CD4-positive, alpha-beta T cell treated with Interferon alpha-2 for 1 hour (primary cell): ENCODE data around the gene LSM7.

Experiments
- DNase-seq, 2 donors: peaks; one replicate each; pipeline ENCODE4 v3.0.0-alpha.2; 2020 to 2022

The LSM7 gene

GRCh38 chr19:2321565-2322283, 6.7 kb downstream of the LSM7 start:
- DNase-seq, result no peak

DNA sequence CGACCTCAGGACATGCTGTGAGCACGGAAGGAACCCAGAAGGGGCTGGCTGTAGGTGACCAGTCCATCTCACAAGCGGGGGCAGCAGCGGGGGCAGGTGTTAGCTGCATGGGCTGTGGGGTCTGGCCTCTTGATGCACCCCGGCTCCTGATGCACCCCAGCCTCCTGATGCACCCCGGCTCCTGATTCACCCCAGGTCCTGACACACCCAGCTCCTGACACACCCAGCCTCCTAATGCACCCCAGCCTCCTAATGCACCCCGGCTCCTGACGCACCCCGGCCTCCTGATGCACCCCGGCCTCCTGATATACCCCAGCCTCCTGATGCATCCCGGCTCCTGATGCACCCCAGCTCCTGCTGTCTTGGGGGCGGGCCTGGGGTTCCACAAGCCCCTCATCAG, 7.4 kb downstream of the LSM7 start:
- no peak for DNase-seq

DNA sequence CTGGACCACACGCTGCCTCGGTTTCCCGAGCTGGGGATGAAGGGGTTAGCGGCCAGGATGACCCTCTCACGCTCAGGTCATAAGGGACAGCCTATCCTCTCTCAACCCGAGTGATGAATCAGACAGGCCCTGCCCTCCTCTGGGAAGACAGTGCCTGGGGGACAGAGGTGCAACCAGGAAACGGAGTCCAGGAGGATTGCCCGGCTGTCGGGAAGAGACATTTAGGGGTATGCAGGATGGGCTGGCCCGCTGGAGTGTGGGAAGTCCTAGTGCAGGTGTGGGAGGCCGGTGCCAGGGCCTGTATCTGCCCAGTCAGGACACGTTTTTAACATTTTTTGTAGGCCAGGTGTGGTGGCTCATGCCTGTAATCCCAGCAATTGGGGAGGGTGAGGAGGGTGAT, 8.3 kb downstream of the LSM7 start:
- DNase-seq, result no peak

DNA sequence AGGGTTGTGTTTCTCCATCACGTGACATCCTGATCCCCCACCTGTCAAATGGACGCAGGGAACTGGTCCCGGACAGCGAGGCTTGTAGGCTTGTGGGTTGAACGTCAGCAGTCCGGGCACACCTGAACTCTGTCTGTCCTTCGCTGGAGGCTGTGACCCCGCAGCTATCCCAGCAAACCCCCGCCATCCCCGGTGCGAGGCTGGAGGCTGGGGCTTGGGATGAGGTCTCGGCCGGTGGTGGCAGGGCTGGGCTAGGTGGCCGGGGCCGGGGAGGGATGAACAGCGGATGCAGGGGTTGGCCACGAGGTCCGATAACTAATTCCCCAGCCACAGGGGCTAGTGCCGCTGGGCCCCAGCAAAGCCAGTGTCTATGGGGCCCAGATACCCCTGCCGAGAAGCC, 8.8 kb downstream of the LSM7 start:
- no peak for DNase-seq

- DNase-seq, result no peak
These were observed 9.5 kb downstream of the LSM7 start for GRCh38 chr19:2318923-2319322.

DNA sequence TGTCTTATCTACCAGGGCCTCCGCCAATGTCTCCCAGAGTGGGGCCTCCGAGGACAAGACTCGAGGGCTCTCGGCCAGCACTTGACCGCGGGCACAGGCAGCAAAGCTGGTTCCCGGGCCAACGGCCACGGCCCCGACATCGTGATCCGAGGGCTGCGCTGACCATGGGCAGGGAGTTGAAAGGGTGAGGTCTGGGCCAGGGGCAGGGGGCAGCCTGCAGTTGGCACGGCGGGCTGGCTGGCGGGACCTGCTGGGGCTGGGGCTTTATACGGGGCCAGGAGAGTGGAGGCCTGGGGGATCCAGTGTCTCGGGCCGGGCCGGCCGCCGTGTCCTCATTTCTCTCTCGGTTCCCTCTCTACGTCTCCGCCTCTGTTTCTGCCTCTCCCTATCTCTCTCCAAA, 10.6 kb downstream of the LSM7 start:
- no peak for DNase-seq

DNA sequence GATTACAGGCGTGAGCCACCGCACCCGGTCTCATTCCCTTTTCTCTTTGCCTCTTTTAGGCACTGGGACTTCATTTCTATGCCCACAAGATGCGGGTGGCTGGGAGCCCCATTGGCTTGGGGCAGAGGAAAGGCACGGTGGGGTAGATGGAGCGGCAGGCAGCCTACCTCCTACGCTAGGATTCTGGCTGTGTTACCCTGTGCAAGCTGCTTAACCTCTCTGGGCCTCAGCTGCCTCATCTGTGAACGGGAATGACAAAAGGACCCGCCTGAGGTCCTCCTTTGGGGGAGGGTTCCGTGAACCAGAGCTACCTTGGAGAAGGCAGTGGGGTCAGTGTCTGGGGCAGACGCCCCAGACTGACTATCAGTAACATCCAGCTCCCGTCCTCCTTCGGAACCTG, 11.1 kb downstream of the LSM7 start:
- no peak for DNase-seq

DNA sequence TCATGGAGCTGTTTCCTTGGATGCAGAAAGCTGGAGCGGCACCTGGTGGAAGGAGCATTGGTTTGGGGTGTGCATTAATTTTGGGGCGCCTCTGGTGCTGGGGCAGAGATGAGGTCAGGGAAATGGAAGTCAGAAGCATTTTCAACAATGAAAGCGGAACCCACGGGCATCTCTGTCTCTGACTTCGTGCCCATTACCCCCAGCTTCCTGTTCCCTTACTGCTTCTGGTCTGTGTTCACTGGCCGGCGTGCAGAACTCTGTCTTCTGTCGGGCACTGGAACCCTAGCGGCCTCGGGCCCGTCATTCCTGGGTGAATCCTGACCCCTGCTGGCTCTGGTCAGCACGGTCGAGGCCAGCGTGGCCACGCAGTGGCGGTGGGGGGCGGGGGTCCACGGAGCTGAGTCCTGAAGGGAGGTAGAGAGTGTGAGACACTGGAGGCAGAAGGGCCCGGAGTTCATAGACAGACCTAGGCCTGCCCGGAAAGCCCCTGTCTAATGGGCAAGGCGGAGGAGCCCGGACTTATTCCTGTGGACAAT, 12.5 kb downstream of the LSM7 start:
- peak; percentile 41 to 70 for DNase-seq

DNA sequence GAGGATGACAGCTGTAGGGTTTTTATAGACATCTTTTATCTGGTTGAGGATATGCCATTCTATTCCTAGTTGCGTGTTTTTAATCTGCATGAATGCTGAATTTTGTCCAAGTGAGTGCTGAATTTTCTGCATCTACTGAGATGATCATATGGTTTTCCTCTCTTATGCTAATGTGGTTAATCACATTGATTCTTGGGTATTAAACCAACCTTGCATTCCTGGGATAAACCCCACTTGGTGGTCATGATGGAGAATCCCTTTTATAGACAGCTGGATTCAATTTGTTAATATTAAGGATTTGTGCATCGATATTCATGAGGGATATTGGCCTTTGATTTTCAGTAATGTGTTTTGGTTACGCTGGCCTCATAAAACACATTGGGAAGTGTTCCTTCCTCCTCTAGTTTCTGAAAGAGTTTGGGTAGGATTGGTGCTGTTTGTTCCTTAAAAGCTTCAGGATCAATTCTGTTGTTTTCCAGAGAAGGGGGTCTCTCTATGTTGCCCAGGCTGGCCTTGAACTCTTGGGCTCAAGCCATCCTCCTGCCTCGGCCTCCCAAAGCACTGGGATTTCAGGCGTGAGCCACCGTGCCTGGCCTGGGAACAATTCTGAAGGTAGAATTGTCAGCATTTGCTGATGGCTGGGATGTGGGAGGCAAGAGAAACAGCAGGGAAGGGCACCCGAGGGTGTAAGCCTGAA, 13.1 kb downstream of the LSM7 start:
- DNase-seq, result no peak

- no peak for DNase-seq
These were observed 15.4 kb downstream of the LSM7 start for GRCh38 chr19:2312820-2313501.

GRCh38 chr19:2311093-2311492, 17.3 kb downstream of the LSM7 start:
- DNase-seq, result no peak

GRCh38 chr19:2309734-2310362, 18.5 kb downstream of the LSM7 start:
- DNase-seq, result no peak

- no peak for DNase-seq
These were observed 20.3 kb downstream of the LSM7 start, which contains the start of gene LINGO3 for GRCh38 chr19:2308114-2308556. LINGO3 (minus strand) TSS chr19:2308154; CDS start chr19:2291776, 16,378 bp downstream.

GRCh38 chr19:2307518-2308012, 20.8 kb downstream of the LSM7 start:
- DNase-seq, result no peak

- no peak for DNase-seq
These were observed 21.4 kb downstream of the LSM7 start for GRCh38 chr19:2306971-2307370.

DNA sequence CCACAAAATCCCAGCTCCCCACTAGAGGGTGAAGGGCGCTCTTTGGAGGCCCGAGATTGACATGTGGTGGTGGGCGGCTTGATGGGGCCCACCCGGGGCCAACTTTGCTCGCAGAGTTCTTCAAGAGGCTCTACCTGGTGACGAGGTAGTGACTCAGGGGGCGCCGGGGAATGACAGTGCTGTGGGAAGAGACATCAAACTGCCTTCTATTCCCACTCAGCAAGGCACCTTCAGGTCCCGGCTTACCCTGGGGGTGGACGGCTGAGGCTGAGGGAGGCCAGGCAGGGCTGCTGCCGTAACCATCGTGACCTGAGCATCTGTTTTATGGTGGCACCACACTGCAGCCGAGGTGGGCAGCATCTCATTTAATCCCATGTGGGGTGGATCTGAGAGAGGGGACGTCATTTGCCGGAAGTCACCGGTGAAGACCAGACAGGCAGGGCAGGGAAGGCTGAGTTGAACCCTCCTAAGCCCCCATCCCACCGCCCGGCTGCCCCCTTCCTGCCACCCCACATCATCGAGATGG, 22.0 kb downstream of the LSM7 start:
- no peak for DNase-seq

DNA sequence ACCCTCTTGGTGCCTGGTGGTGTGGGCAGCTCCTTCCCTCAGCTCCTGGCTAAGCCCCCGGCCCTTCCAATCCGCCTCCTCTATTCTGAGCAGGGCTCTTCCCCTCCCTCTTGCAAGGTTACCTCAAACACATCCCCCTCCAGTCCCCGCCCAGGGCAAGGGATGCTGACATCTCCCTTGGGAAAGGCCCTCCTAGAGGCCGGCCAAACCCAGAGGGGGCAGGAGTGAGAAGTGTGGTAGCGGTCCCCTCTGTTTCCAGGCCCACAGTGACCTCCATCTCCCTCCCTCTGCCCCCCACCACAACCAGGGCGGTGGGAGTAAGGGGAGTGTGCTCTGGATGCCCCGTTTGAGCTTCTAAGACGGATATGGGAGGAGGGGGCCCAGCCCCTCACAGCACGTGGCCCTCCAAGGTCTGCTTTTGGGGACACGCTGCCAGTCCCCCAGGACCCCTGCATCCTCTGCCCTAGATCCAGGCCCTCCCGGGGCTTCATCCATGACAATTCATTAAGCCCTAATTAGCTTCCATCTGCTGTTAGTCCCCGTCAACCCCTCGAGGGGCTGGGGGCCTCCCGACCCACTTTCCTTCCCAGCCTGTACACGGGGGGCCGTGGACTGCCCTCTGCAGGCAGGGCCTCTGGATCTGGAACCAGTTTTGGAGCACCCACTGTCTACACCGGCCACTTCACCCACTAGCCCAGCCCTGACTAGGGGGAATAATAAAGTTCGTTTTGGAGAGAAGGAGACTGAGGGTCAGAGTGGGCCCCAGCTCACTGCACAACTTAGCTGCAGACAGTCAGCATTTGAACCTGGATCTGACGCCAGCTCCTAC, 22.7 kb downstream of the LSM7 start:
- no peak for DNase-seq

DNA sequence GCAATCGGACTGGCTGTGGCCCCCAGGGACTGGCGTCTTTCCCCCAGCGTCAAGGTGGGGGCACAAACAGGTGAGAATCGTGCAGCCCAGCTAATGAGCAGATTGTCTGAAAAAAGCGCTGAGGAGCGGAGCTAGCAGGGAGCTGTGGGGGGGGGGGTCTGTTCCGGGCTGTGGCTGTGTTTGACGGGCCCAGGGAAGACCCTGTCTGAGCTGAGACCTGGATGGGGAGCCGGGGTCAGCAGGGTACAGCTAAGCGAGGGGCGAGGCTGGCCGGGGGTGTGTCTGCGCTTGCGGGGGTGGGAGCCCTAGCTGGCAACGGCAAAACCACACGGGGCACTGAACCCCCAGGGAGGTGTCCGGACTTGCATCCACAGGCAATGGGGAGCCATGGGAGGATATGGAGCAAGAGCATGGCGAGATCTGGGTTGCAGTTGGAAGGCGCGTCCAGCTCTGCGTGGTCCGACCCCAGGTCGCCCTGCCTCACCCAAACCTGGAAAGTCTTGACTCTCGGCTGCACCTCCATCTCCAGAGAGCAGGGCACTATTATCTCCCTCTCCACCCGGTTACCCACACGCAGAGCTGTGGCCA, 25.1 kb downstream of the LSM7 start:
- DNase-seq, result no peak

GRCh38 chr19:2302319-2303210, 25.8 kb downstream of the LSM7 start:
- peak in 1 of 2 donors; percentile 59 for DNase-seq

- no peak for DNase-seq
These were observed 27.9 kb downstream of the LSM7 start for GRCh38 chr19:2300533-2300932.
